NCI-H1417 treated with DMSO at 0.1 percent for 48 hours (cell line): ENCODE measurements around the gene CTSG.
"Not testable (repeated sequence)": the region's sequence is repeated elsewhere in the genome, so short reads cannot be mapped to it uniquely, and the experiment has no call there.

Source experiments
- DNase-seq: peaks from one replicate; lab custom pipeline; 2025; lab: John Stamatoyannopoulos, UW

CTSG gene, protein sequence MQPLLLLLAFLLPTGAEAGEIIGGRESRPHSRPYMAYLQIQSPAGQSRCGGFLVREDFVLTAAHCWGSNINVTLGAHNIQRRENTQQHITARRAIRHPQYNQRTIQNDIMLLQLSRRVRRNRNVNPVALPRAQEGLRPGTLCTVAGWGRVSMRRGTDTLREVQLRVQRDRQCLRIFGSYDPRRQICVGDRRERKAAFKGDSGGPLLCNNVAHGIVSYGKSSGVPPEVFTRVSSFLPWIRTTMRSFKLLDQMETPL

DNA sequence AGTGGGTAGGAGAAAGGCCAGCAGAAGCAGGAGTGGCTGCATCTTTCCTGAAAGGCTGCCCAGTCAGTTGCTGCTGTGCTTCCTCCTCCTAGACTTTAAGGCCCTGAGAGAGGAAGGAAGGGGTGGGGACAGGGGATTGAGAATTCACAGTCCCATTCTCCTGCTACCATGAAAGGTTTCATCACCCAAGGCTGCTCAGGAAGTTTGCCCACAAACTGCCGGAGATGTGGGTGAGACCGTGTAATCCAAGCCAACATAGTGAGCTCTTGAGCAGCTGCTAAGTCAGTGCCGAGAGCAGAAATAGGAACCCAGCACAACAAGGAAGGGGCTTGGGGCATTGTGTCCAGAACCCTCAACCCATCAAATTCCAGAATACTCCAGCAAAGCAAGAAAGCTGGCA is at the start of gene CTSG:
CTSG (minus strand) TSS at position 69 of the 400 bp plus-strand sequence; CDS start at position 42, 27 bp downstream.
- DNase-seq, result no peak

DNA sequence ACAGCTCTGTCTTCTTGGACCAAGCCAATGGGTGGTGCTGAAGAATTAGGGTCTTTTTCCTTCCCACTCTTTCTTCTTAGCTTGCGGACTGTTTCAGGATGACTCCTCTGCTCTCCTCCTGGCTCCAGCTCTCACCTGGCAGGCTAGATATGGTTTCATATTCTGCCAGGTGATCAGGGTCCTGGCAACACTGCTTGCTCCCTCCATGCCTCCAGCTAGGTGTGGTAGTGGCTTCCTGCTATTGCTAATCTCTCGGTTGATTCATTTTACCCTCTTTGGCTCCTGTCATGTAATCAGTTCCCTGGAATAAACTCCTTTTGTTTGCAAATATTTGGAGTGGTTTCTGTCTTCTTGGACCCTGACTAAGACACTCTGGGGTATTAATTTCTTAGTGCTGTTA is 37.7 kb upstream of the CTSG start:
- DNase-seq, result no peak

GRCh38 chr14:24613241-24613640 is 37.2 kb upstream of the CTSG start:
- DNase-seq, result no peak

- DNase-seq, result no peak
These were observed 36.1 kb upstream of the CTSG start for GRCh38 chr14:24612196-24612595.

DNA sequence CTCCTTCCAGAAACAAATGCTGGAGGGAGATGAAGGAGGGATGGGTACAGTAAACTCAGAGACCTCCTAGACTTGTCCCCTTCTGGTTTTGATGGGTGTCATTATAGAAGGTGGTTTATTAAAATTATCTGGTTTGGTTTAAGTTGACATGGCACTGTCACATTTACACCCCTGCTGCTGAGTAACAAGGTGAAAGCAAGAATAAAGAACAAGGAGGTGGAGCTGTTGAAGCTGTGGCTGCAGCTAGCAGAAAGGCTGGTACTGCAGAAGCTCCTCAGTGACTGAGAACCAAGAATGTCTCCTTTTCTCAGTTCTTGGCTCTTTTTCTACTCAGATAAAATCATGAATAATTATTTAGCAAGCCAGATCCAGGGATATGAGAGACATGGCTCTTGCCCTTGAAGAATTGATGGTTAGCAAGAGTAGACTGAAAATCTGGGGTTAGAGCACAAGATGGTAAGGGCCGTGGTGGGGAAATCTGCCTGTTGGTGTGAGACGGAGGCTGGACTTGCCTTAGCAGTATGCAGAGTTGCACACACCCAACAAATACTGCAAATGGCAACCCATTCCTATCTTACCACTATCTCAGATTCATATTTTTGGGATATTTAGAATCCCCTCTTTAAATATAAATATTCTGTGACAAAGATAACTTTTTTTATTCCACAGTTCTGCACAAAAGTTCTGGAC is 33.8 kb upstream of the CTSG start, which contains the start of gene GZMH:
GZMH (minus strand) TSS at position 31 of the 690 bp plus-strand sequence. CDS start 72 bp downstream, outside the sequence.
- DNase-seq, result no peak

DNA sequence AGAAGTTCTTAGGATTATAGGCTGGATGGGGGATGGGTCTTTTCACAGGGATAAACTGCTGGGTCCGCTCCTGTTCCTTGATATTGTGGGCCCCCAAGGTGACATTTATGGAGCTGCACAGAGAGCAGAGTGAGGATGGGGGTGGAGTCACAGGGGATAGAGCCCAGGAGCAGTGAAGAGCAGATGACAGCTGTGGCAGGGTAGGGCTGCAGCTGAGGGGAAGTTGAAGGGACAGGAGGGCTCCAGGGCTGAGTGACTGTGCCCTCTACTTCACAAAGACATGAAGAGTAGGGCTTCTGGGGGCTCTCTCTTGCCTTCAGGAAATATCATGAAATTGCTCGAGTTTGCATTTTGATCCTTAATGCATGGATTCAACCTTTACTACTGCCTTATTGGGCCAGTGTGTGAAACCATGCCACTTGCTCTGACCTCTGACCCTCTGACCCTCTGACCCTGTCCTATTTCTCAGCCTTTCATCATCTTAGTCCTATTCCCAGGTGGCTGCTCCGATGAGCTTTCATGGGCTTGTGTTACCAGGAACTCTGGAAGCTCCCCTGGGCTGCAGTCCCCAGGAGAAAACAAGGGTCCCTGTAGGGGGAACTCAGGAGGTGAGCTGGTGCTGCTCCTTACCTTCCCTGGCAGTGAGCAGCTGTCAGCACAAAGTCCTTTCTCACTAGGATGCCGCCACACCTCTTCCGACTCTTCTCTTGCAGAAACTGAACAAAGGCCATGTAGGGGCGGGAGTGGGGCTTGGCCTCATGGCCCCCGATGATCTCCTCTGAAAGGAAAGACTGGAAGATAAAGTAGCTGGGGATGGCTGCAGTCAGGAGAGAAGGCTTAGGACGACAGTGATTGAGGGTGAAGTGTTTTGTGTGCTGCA is 31.8 kb upstream of the CTSG start:
- no peak for DNase-seq

GRCh38 chr14:24607081-24607480 is 31.0 kb upstream of the CTSG start:
- no peak for DNase-seq

DNA sequence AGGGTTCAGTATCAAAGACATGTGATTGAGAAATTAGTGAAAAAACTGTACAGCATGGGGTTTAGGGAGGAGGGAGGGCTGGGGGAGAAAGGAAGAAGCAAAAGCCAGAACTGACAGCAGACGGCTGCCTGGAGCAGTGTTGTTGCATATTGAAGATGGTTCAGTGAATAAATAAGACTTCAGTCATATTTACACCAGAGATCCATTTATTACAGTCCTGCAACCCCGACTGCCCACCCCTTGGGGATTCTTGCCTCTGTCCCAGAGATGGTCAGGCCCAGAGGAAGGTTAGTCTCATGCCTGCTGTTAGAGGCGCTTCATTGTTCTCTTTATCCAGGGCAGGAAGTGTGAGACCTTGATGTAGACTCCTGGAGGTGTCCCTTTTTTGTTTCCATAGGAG is 30.2 kb upstream of the CTSG start:
- DNase-seq, result no peak

- no peak for DNase-seq
These were observed 29.6 kb upstream of the CTSG start for GRCh38 chr14:24605435-24606190.

- DNase-seq, result no peak
These were observed 21.4 kb upstream of the CTSG start for GRCh38 chr14:24597403-24597802.

GRCh38 chr14:24595073-24595808 is 19.2 kb upstream of the CTSG start:
- DNase-seq, result no peak

DNA sequence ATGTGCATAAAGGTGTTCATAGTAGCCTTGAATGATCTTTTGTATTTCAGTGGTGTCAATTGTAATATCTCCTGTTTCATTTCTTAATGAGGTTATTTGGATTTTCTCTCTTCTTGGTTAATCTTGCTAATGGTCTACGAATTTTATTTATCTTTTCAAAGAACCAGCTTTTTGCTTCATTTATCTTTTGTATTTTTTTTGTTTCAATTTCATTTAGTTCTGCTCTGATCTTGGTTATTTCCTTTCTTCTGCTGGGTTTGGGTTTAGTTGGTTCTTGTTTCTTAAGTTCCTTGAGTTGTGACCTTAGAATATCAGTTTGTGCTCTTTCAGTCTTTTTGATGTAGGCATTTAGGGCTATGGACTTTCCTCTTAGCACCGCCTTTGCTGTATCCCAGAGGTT is 15.0 kb upstream of the CTSG start:
- DNase-seq, result not testable (repeated sequence)

DNA sequence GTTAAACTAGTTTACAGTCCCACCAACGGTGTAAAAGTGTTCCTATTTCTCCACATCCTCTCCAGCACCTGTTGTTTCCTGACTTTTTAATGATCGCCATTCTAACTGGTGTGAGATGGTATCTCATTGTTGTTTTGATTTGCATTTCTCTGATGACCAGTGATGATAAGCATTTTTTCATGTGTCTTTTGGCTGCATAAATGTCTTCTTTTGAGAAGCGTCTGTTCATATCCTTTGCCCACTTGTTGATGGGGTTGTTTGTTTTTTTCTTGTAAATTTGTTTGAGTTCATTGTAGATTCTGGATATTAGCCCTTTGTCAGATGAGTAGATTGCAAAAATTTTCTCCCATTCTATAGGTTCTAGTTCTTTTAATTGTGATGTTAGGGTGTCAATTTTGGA is 8.4 kb upstream of the CTSG start:
- not testable (repeated sequence) for DNase-seq

GRCh38 chr14:24578558-24578957 is 2.5 kb upstream of the CTSG start:
- DNase-seq, result no peak

DNA sequence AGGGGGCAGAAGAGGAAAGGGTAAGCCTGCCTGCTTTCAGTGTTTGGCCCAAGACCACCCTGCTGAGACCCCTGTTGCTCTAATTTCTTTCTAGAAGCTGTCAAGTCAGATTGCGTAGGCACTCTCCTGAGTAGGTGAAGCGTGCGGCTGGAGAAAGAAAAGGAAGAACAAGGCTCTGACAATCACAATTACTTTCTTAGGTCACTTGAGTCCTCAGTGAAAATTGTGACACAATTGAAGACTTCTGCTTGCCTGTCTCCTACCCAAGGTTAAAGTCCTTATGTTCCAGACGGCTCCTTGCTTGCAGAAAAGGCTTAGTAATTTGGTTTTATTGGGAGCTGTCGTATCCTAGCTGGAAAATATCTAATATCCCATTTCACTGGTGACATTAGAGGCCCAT is 721 bp upstream of the CTSG start:
- DNase-seq, result no peak

- DNase-seq, result no peak
These were observed 1.8 kb downstream of the CTSG start for GRCh38 chr14:24574206-24574774.

GRCh38 chr14:24566318-24566717 is 9.7 kb downstream of the CTSG start:
- no peak for DNase-seq

DNA sequence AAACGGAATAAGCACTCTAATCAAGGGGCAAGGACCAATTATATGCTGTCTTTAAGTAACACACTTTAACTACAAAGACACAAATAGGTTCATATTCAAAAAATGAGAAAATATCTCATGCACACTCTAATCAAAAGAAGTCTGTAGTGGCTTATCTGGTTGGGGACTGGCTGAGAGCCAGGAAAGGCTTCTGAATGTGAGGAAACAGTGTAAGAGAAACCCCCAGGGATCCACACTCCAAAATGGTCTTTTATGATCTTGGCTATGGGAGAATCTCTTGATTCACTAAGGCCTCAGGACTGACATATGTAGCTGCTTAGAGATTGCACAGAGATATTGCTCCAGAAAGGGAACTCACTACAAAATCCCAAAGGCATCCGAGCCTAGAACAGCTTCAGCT is 10.3 kb downstream of the CTSG start:
- DNase-seq, result no peak

DNA sequence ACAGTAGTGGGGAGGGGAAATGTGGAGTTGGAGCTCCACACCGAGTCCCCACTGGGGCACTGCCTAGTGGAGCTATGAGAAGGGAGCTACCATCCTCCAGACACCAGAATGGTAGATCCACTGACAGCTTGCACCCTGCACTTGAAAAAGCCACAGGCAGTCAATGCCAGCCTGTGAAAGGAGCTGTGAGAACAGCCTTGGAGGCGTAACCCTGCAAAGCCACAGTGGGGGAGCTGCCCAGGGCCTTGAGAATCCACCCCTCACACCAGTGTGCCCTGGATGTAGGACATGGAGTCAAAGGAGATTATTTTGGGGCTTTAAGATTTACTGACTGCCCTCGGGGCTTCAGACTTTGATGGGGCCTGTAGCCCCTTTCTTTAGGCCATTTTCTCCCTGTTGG is 12.5 kb downstream of the CTSG start:
- no peak for DNase-seq

GRCh38 chr14:24556756-24557155 is 19.3 kb downstream of the CTSG start:
- DNase-seq, result no peak

- not testable (repeated sequence) for DNase-seq
These were observed 27.0 kb downstream of the CTSG start for GRCh38 chr14:24549064-24549463.
